HL-60 (cell line): ENCODE measurements around the gene EXOC6B.

ENCODE experiments used
- DNase-seq, 2 experiments: peaks; one replicate each; pipeline ENCODE4 v3.0.0-alpha.2; 2010 to 2020; ENCODE audit warnings: low read depth in 1 of 2, low spot score in 1 of 2
- H3K27ac ChIP-seq: fragments of 250-450 bp; sonication (Bioruptor Pico); replicated peaks from 2 replicates; pipeline ENCODE4 v1.5.1; 2020; ENCODE audit warnings: mild to moderate bottlenecking, moderate library complexity
- H3K27me3 ChIP-seq: fragments of 250-450 bp; sonication (Bioruptor Pico); 2 replicates; pipeline ENCODE4 v1.5.1; 2021; ENCODE audit warnings: mild to moderate bottlenecking, moderate library complexity; ENCODE audit not compliant: insufficient read depth, poor library complexity, severe bottlenecking
- H3K4me3 ChIP-seq: replicated peaks from 2 replicates; pipeline ENCODE4 v1.5.1; 2011; ENCODE audit warnings: mild to moderate bottlenecking, control low read depth, low read length; ENCODE audit not compliant: insufficient read depth
- GABPA ChIP-seq: IDR thresholded peaks from 2 replicates; pipeline ENCODE4 v1.6.1; 2012; ENCODE audit warnings: low read depth
- POLR2AphosphoS5 ChIP-seq: IDR thresholded peaks from 2 replicates; pipeline ENCODE4 v1.6.1; 2012; ENCODE audit warnings: low read depth
- SPI1 ChIP-seq: IDR thresholded peaks from 2 replicates; pipeline ENCODE4 v1.6.1; 2012; ENCODE audit warnings: low read depth, mild to moderate bottlenecking, borderline replicate concordance
- TF ChIP-seq, protein P1 (sequence below): IDR thresholded peaks from 2 replicates; pipeline ENCODE4 v1.6.1; 2012; ENCODE audit warnings: low read depth; ENCODE audit not compliant: insufficient replicate concordance
- TF ChIP-seq, protein P2 (sequence below): IDR thresholded peaks from one replicate; pipeline ENCODE4 v1.5.1; 2011; ENCODE audit warnings: low read length, control low read depth, inconsistent platforms; ENCODE audit not compliant: insufficient read depth

The EXOC6B gene

DNA sequence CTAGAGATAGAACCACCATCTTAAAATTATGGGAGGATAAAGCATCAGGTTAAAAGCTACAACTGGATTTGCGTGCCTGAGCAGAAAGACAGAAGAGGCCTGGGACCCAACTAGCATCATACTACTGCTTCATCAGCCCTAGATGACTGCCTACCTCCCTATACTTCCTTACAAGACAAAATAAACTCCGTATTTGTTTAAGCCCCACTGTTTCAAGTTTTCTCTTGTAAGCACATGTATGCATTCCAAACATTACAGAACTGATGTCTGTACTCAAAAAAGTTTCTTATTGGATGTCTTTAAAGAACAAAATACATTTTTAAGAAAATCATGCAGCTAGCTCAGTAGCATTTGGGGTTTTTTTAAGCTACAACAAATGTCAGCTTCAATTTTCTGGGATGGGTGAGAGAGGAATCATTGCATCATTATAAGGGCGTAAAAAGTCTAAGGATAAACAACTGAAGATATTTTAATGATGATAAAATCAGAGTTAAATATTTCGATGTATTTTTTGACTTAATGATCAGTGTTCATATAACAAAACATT, 213.1 kb downstream of the EXOC6B start:
- no peak for DNase-seq
- no peak overlapping the region for H3K4me3 ChIP-seq
- no peak for TF ChIP-seq SPI1
- TF ChIP-seq, protein P1, sequence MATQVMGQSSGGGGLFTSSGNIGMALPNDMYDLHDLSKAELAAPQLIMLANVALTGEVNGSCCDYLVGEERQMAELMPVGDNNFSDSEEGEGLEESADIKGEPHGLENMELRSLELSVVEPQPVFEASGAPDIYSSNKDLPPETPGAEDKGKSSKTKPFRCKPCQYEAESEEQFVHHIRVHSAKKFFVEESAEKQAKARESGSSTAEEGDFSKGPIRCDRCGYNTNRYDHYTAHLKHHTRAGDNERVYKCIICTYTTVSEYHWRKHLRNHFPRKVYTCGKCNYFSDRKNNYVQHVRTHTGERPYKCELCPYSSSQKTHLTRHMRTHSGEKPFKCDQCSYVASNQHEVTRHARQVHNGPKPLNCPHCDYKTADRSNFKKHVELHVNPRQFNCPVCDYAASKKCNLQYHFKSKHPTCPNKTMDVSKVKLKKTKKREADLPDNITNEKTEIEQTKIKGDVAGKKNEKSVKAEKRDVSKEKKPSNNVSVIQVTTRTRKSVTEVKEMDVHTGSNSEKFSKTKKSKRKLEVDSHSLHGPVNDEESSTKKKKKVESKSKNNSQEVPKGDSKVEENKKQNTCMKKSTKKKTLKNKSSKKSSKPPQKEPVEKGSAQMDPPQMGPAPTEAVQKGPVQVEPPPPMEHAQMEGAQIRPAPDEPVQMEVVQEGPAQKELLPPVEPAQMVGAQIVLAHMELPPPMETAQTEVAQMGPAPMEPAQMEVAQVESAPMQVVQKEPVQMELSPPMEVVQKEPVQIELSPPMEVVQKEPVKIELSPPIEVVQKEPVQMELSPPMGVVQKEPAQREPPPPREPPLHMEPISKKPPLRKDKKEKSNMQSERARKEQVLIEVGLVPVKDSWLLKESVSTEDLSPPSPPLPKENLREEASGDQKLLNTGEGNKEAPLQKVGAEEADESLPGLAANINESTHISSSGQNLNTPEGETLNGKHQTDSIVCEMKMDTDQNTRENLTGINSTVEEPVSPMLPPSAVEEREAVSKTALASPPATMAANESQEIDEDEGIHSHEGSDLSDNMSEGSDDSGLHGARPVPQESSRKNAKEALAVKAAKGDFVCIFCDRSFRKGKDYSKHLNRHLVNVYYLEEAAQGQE: no peak
- H3K27me3 ChIP-seq: no peaks in the 10 kb centered on the region
- no peak overlapping the region for H3K27ac ChIP-seq

DNA sequence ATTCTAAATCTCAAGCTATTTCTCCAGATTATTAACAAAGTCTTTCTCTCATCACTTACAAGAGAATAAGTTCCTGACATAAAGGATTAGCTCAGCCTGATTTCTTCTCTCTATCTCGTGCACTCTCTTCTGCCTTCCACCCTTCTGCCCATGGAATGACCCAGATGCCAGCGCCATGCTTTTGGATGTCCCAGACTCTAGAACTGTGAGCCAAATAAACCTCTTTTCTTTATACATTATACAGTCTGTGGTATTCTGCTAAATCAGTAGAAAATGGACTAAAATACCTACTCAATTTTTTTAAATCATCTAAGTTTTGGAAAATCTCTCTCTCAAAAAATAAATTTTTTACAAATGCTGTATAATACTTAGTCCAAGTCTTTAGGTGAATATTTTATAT, 218.6 kb downstream of the EXOC6B start:
- TF ChIP-seq GABPA (no peak), POLR2AphosphoS5 (no peak), SPI1 (no peak)
- TF ChIP-seq, protein P2, sequence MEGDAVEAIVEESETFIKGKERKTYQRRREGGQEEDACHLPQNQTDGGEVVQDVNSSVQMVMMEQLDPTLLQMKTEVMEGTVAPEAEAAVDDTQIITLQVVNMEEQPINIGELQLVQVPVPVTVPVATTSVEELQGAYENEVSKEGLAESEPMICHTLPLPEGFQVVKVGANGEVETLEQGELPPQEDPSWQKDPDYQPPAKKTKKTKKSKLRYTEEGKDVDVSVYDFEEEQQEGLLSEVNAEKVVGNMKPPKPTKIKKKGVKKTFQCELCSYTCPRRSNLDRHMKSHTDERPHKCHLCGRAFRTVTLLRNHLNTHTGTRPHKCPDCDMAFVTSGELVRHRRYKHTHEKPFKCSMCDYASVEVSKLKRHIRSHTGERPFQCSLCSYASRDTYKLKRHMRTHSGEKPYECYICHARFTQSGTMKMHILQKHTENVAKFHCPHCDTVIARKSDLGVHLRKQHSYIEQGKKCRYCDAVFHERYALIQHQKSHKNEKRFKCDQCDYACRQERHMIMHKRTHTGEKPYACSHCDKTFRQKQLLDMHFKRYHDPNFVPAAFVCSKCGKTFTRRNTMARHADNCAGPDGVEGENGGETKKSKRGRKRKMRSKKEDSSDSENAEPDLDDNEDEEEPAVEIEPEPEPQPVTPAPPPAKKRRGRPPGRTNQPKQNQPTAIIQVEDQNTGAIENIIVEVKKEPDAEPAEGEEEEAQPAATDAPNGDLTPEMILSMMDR: no peak
- TF ChIP-seq, protein P1: no peak
- no peak overlapping the region for H3K27ac ChIP-seq

GRCh38 chr2:72605836-72606442, 219.9 kb downstream of the EXOC6B start:
- DNase-seq: no peak
- no peak overlapping the region for H3K27ac ChIP-seq

More for the DNA sequence above, 218.6 kb downstream of the EXOC6B start:
- DNase-seq: no peak
- Histone ChIP-seq H3K27me3 (no peaks in the 10 kb centered on the region), H3K4me3 (no peak overlapping the region)

More at GRCh38 chr2:72605836-72606442, 219.9 kb downstream of the EXOC6B start:
- H3K4me3 ChIP-seq: no peak overlapping the region
- TF ChIP-seq POLR2AphosphoS5 (no peak), SPI1 (no peak)
- TF ChIP-seq, protein P2: peak; percentile 72
- TF ChIP-seq, protein P1: no peak
- no peaks in the 10 kb centered on the region for H3K27me3 ChIP-seq
